GM12865 (cell line): ENCODE results near the gene KCNQ4.

Source experiments
- DNase-seq: peaks from one replicate; pipeline ENCODE4 v3.0.0; 2010; ENCODE audit warnings: low read depth
- H3K4me3 ChIP-seq: 2 replicates; pipeline ENCODE4 v1.5.1; 2011; ENCODE audit warnings: mild to moderate bottlenecking, low read depth, low read length, control low read depth
- TF ChIP-seq, protein P1 (sequence below): IDR thresholded peaks from 2 replicates; pipeline ENCODE4 v1.5.1; 2011; ENCODE audit warnings: low read length, control low read depth, low read depth, inconsistent platforms; ENCODE audit not compliant: insufficient read depth; ENCODE audit errors: missing control alignments

The KCNQ4 gene

DNA sequence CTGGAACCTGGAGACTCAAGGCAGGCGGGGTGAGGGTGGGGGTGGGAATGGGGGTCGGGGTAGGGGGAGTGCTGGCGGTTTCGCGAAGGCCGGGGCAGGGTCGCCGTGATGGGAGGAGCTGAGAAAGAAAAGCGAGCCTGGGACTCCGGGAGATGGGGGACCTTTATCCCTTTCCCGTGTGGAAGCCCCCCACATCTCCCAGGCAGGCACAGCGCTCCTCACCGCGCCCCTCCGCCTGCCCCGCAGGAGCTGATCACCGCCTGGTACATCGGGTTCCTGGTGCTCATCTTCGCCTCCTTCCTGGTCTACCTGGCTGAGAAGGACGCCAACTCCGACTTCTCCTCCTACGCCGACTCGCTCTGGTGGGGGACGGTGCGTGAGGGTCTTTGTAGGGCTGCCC is 35.5 kb downstream of the KCNQ4 start:
- H3K4me3 ChIP-seq = peak overlapping the region; percentile 61
- DNase-seq = no peak
- TF ChIP-seq, protein P1, sequence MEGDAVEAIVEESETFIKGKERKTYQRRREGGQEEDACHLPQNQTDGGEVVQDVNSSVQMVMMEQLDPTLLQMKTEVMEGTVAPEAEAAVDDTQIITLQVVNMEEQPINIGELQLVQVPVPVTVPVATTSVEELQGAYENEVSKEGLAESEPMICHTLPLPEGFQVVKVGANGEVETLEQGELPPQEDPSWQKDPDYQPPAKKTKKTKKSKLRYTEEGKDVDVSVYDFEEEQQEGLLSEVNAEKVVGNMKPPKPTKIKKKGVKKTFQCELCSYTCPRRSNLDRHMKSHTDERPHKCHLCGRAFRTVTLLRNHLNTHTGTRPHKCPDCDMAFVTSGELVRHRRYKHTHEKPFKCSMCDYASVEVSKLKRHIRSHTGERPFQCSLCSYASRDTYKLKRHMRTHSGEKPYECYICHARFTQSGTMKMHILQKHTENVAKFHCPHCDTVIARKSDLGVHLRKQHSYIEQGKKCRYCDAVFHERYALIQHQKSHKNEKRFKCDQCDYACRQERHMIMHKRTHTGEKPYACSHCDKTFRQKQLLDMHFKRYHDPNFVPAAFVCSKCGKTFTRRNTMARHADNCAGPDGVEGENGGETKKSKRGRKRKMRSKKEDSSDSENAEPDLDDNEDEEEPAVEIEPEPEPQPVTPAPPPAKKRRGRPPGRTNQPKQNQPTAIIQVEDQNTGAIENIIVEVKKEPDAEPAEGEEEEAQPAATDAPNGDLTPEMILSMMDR = no peak

DNA sequence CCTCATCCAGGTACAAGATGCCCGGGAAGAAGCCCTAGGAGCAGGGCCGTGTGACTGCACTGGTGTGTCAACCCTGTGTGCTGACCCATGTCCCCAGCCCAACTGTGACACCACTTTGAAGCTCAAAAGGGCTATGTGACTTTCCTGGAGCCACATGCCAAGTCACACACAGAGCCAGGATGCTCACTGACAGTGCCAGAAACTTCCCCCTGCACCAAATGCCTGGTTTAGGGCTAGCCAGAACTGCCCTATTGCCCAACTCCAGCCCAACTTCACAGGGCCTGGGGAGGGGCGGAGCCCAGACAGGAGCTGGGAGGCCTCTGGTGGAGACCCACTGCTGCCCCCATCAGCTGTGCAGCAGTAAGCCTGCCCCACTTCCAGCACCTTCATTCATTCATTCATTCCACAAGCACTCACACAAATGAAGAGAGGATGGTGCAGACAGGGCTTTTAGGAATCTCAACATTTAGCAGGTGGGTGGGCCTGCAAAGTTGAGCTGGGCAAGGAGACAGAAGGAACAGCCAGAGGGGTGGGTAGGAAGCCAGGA is 36.7 kb downstream of the KCNQ4 start:
- H3K4me3 ChIP-seq = no peak overlapping the region
- DNase-seq = no peak
- TF ChIP-seq, protein P1 = no peak

DNA sequence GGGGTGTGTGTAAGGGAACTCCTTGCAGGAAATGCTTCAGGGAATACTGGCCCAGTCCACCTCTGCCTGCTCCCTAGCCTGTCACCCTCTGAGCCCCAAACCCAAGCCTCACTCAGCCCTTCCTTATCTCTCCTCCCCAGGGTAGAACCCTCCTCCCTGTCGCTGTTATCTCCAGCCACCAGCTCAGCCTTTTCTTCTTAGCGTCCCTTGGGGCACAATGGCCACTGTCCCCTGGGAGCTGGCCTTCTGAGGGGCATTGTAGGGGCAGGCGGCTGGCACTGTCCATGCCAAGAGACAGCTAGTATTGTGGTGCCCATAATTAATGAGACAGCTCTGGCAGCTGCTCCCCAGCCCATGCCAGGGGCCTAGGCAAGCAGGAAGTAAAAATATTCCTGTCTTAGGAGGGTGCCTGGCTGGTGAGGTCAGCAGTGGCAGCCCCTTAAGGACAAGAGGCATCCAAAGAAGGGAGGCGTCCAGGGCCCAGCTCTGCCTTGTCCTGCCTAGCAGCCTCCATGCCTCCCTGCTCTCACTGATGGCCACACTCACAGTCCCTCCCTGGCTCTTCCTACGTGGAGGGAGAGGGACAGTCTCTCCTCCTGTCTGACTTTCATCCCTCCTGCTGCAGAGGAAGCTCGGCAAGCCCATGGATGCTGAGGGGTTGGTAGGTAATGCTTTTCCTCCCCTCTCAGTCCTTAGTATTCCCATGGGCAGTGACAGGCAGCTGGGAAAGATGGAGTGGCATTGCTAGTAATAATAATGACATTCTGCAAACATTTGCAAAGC is 37.5 kb downstream of the KCNQ4 start:
- TF ChIP-seq, protein P1 = no peak
- DNase-seq = no peak
- H3K4me3 ChIP-seq = no peak overlapping the region

DNA sequence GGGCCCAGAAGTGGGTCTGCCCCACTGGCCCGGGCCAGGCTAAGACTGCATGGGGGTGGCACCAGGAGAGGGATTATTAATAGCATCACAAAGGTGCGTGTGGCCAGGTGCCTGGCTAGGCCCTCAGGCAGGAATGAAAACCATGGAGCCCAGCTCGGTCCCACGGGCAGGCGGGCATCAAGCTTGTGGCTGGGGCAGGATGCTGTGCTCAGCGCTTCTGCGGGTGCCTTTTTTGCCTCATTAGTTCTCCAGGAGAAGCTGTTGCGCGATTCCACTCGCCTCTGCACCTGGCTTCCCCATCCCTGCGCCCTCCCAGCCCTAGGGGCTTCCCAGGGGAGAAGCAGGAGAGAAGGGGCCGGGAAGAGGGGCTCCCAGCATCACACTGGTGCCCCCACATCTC is 39.3 kb downstream of the KCNQ4 start:
- DNase-seq = no peak

DNA sequence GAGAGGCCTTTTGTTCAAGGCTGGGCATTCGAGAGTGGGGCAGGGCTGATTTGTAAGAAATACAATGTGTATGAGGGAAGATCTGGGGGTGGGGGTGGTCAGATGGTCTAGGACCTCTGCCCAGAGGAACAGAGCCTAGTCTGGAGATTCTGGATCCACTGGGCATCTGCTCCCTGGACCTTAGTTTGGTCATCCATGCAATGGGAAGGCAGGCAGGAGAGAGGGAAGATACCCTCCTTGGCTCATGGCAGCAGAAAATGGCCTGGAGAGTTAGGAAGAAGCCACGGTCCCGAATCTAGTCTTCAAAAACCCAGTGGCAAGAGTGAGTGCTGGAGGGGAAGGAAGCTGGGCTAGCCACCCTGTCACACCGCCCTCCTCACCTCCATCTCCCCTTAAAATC is 39.8 kb downstream of the KCNQ4 start:
- no peak for DNase-seq
- H3K4me3 ChIP-seq = no peak overlapping the region
- TF ChIP-seq, protein P1 = no peak

More for the DNA sequence above, 39.3 kb downstream of the KCNQ4 start:
- TF ChIP-seq, protein P1 = no peak
- no peak overlapping the region for H3K4me3 ChIP-seq

DNA sequence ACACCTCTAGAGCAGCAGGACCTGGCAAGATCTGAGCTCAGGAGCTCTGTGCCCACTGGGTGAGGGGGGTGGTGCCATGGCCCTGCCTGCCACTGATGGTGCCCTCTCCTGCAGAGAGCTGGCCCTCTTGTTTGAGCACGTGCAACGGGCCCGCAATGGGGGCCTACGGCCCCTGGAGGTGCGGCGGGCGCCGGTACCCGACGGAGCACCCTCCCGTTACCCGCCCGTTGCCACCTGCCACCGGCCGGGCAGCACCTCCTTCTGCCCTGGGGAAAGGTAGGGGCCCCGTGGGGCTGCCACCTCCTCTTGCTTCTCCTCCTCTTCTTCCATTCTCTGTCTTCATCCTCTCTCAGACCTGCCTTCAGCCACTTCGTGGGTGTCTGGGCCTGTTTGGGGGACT is 40.4 kb downstream of the KCNQ4 start:
- DNase-seq = no peak
- TF ChIP-seq, protein P1 = no peak
- H3K4me3 ChIP-seq = no peak overlapping the region
